HCT116 (cell line): Measurements from ENCODE around the gene TSEN34. TPM values are rescaled to one million over a fixed set of nuclear protein-coding genes. Genes with fewer than 3 reads are reported as not detected.
"Not testable (repeated sequence)": the region's sequence is repeated elsewhere in the genome, so short reads cannot be mapped to it uniquely, and the experiment has no call there.

Experiments used
- ATAC-seq: fragments of 200-7000 bp; cut with Tn5 transposase; 2 replicates; pipeline ENCODE4 v1.9.1; 2020; ENCODE audit warnings: mild to moderate bottlenecking, moderate library complexity
- BruUV-seq: library from RNA; stranded (reverse); fragments of 400-500 nt; replicated peaks from 2 replicates; lab custom pipeline; 2021; lab: Mats Ljungman, UMichigan
- CTCF ChIA-PET: fragments of 300-600 bp; sonication (Branson Sonifier 250); formaldehyde crosslinking; loops from one replicate; lab custom pipeline; 2021; ENCODE audit warnings: antibody characterized with exemption; lab: Charles Lee
- POLR2A ChIA-PET: fragments of 300-600, 350-600 bp; sonication (Branson Sonifier 250); formaldehyde crosslinking; loops from one replicate; lab custom pipeline; 2021; ENCODE audit warnings: antibody characterized with exemption; lab: Charles Lee
- RAD21 ChIA-PET, 2 experiments: fragments of 300-600 bp; sonication (Branson Sonifier 250); formaldehyde crosslinking; loops; one replicate each; lab custom pipeline; 2023; ENCODE audit warnings: low total read pairs in 2 of 2; ENCODE audit not compliant: uncharacterized antibody in 2 of 2, unreplicated experiment in 2 of 2, low non-redundant PET in 1 of 2; lab: Charles Lee
- DNase-seq: peaks from one replicate; pipeline ENCODE4 v3.0.0-alpha.2; 2010; ENCODE audit warnings: low read depth, low spot score
- H2AFZ ChIP-seq: fragments of 200-600 bp; shearing (Covaris generic), sonication (generic); 2 replicates; pipeline ENCODE4 v1.6.1; 2017; ENCODE audit warnings: low read depth, mixed run types, mixed read lengths, antibody characterized with exemption, low read length; ENCODE audit not compliant: poor library complexity, severe bottlenecking
- H3K27ac ChIP-seq: 2 replicates; pipeline ENCODE4 v1.5.1; 2012; ENCODE audit warnings: low read depth, low read length
- H3K27me3 ChIP-seq: fragments of 200-600 bp; sonication (generic); 2 replicates; pipeline ENCODE4 v1.6.1; 2016; ENCODE audit warnings: mixed run types, low read length, mixed read lengths; ENCODE audit not compliant: insufficient read depth
- H3K36me3 ChIP-seq, 2 experiments: fragments of 200-500 bp in 1 of 2; fragments of 200-600 bp in 1 of 2; sonication (Bioruptor generic) in 1 of 2; sonication (generic) in 1 of 2; 2 replicates each; pipeline versions ENCODE4 v1.5.1 to v1.6.1; 2014 to 2016; ENCODE audit warnings: low read length in 2 of 2, inconsistent platforms in 1 of 2, mixed read lengths in 1 of 2, mixed run types in 1 of 2; ENCODE audit not compliant: insufficient read depth in 2 of 2, control insufficient read depth in 1 of 2
- H3K4me1 ChIP-seq, 2 experiments: fragments of 200-600 bp in 1 of 2; sonication (generic) in 1 of 2; 2 replicates each; pipeline versions ENCODE4 v1.5.1 to v1.6.1; 2012 to 2017; ENCODE audit warnings: low read length in 2 of 2, inconsistent platforms in 1 of 2, mild to moderate bottlenecking in 1 of 2, mixed read lengths in 1 of 2, mixed run types in 1 of 2, moderate library complexity in 1 of 2; ENCODE audit not compliant: insufficient read depth in 2 of 2, control insufficient read depth in 1 of 2
- H3K4me2 ChIP-seq: fragments of 200-600 bp; sonication (generic); 2 replicates; pipeline ENCODE4 v1.6.1; 2017; ENCODE audit warnings: mixed run types, low read length, mixed read lengths
- H3K4me3 ChIP-seq, 2 experiments: fragments of 200-600 bp in 1 of 2; sonication (generic) in 1 of 2; replicated peaks in 1 of 2; 2 replicates each; pipeline ENCODE4 v1.5.1; 2011 to 2016; ENCODE audit warnings: low read length in 2 of 2, control low read depth in 1 of 2, low read depth in 1 of 2, mild to moderate bottlenecking in 1 of 2, mixed read lengths in 1 of 2, mixed run types in 1 of 2
- H3K79me2 ChIP-seq: fragments of 200-600 bp; sonication (generic); 2 replicates; pipeline ENCODE4 v1.6.1; 2017; ENCODE audit warnings: mild to moderate bottlenecking, mixed run types, low read length, moderate library complexity, mixed read lengths; ENCODE audit not compliant: insufficient read depth
- H3K9ac ChIP-seq: fragments of 200-600 bp; sonication (generic); 2 replicates; pipeline ENCODE4 v1.6.1; 2016; ENCODE audit warnings: low read length, mixed read lengths
- H3K9me2 ChIP-seq: fragments of 200-600 bp; sonication (generic), shearing (Covaris generic); 2 replicates; pipeline ENCODE4 v1.6.1; 2017; ENCODE audit warnings: mixed run types, mild to moderate bottlenecking, moderate library complexity; ENCODE audit not compliant: insufficient read depth
- H3K9me3 ChIP-seq, 2 experiments: fragments of 200-500 bp in 1 of 2; fragments of 200-600 bp in 1 of 2; sonication (Bioruptor generic) in 1 of 2; sonication (generic) in 1 of 2; 2 replicates each; pipeline ENCODE4 v1.6.1; 2014 to 2017; ENCODE audit warnings: low read length in 2 of 2, mixed read lengths in 2 of 2, inconsistent platforms in 1 of 2, low read depth in 1 of 2, mild to moderate bottlenecking in 1 of 2, mixed run types in 1 of 2, moderate library complexity in 1 of 2; ENCODE audit not compliant: control insufficient read depth in 1 of 2, insufficient read depth in 1 of 2
- H4K20me1 ChIP-seq: fragments of 200-600 bp; sonication (generic), shearing (Covaris generic); 2 replicates; pipeline ENCODE4 v1.6.1; 2017; ENCODE audit warnings: mixed run types, mild to moderate bottlenecking, moderate library complexity; ENCODE audit not compliant: insufficient read depth
- intact Hi-C: fragments of 100-400 bp; cut with micrococcal nuclease; formaldehyde crosslinking; loops from 2 replicates; pipeline ENCODE4 v1.10.0; 2022
- total RNA-seq: library from RNA; stranded (reverse); gene quantifications from one replicate; pipeline ENCODE4 v1.2.1, GENCODE V29; 2021; ENCODE audit not compliant: unreplicated experiment

TSEN34 gene
- total RNA-seq, 1 experiment from 2014 or later, result 99.9 TPM

DNA sequence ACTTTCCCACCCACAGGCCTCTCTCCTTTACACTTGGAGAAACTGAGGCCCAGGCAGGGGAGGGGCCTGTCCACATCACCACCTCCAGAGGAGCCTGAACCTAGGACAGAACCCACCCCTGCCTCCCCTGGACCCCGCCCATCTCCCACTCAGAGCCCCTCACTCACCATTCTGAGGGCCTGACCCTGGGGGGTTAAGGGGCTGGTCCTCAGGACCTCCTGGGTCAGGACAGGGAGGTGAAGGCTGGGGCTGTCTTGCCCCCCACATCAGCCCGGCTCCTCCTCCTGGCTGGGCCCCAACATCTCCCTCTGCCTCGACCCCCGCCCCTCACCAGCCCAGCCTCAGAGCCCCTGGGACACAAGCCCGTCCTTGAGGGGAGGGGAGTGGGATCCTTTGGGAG is 28.6 kb downstream of the TSEN34 start:
- RAD21 ChIA-PET, H3K9me2 ChIP-seq, H4K20me1 ChIP-seq, H3K36me3 ChIP-seq, H3K27me3 ChIP-seq, BruUV-seq, H3K9ac ChIP-seq, CTCF ChIA-PET, H2AFZ ChIP-seq, DNase-seq, H3K4me2 ChIP-seq, H3K79me2 ChIP-seq, H3K9me3 ChIP-seq, ATAC-seq, H3K4me3 ChIP-seq, H3K27ac ChIP-seq, intact Hi-C loops, POLR2A ChIA-PET, H3K4me1 ChIP-seq: not testable (repeated sequence)

DNA sequence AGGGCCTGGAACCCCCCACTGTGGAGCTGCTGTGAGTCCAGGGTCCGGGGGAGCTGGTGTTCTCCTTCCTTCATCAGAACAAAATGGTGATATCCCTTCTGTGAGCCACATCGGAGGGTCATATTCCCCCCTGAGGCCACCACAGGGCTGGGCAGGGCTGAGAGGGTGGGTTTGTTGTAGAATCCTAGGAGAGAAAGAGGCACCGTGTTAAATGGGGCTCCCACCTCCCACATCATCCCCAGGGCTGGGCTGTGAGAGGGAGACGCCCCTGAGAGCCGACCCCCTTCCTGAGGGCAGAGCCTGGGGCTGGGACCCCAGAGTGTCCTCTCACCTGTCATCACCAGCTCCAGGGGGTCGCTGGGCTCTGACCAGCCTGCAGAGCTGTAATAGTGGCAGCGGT is 30.8 kb downstream of the TSEN34 start:
- H3K79me2 ChIP-seq, CTCF ChIA-PET, H2AFZ ChIP-seq, H3K9me3 ChIP-seq, ATAC-seq, H3K27me3 ChIP-seq, H3K4me1 ChIP-seq, BruUV-seq, H4K20me1 ChIP-seq, RAD21 ChIA-PET, H3K36me3 ChIP-seq, H3K4me2 ChIP-seq, H3K9me2 ChIP-seq, H3K27ac ChIP-seq, intact Hi-C loops, H3K9ac ChIP-seq, H3K4me3 ChIP-seq, DNase-seq: not testable (repeated sequence)
- POLR2A ChIA-PET, result interaction anchor here (1.6 kb wide), 1 partner anchor 22 kb away, joined by 3 read pairs; no protein-coding TSS in a partner anchor

DNA sequence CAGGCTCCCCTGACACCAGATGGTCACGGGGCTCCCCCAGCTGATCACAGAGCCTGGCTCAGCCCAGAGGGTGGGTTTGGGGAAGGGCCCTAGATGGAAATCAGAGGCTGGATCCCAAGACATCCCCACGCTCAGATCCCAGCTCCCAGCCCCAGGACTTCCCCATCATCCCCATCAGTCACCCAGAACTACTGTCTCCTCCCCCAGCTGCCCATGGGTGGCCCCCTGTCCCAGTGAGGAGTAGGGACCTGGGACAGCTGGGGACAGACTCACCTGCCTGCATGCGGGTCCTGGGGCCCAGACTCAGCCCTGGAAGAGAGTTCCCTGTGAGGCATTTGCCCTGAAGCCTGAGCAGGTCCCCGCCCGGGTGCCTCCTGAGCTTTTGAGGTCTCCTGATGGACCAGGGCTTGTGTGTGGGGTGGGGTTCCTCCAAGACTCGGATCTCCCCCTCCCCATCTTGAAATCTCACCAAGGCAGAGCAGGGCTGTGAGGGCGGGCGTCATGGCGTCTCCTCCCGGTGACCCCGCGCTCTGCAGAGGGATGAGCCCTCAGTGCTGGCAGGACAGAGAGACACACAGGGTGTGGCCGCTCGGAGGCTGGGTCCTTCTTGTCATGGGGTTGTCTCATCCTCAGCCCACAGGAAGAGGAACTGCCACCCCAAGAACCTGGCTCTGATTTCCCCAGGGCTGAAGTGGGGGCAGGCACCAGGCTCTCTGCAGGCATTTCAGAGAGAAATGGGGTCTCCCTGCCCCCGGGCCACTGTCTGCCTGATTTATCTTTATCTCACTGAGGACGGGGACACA is 31.6 kb downstream of the TSEN34 start, which contains the start of gene LILRB3:
LILRB3 (minus strand) TSS at position 534 of the 803 bp plus-strand sequence; CDS start at position 503, 31 bp downstream.
- ATAC-seq, CTCF ChIA-PET: not testable (repeated sequence)

DNA sequence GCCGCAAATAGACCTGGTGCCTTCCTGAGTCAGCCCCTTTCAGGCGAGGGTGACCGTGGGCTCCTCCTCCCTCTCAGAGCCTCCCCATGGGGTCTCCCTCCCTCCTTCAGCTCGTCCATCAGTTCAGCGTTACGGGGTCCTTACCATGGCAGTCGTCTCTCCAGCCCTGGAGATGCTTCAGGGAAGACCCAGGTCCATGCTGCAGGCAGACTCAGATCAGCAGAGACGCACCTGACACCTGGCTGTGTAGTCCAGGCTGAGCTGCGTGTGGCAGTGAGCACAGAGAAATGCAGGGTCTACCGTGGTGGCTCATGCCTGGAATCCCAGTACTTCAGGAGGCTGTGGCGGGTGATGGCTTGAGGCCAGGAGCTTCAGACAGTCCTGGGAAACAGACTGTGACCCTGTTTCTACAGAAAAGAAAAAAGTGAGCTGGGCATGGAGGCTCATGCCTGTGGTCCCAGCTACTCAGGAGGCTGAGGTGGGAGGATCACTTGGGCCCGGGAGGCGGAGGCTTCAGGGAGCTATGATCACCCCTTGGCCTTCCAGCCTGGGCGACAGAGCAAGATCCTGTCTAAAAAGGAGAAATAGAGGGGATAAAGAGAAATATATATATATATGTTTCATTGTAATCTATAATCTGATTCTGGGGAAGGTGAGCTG is 32.3 kb downstream of the TSEN34 start:
- H3K27me3 ChIP-seq, DNase-seq, POLR2A ChIA-PET, H3K4me1 ChIP-seq, H3K9ac ChIP-seq, H3K79me2 ChIP-seq, RAD21 ChIA-PET, intact Hi-C loops, H3K36me3 ChIP-seq, H3K9me3 ChIP-seq, H4K20me1 ChIP-seq, CTCF ChIA-PET, BruUV-seq, H3K4me3 ChIP-seq, H2AFZ ChIP-seq, H3K4me2 ChIP-seq, H3K9me2 ChIP-seq, H3K27ac ChIP-seq: not testable (repeated sequence)
- peak; percentile 14; the same call in 1 of the 2 replicates for ATAC-seq

More for the DNA sequence above, 31.6 kb downstream of the TSEN34 start, which contains the start of gene LILRB3:
- H3K9me3 ChIP-seq, H3K36me3 ChIP-seq, intact Hi-C loops, H4K20me1 ChIP-seq, H3K9ac ChIP-seq, H3K27ac ChIP-seq, RAD21 ChIA-PET, H2AFZ ChIP-seq, H3K79me2 ChIP-seq, DNase-seq, H3K4me3 ChIP-seq, BruUV-seq, H3K9me2 ChIP-seq, H3K4me1 ChIP-seq, H3K4me2 ChIP-seq, H3K27me3 ChIP-seq: not testable (repeated sequence)
- POLR2A ChIA-PET, result interaction anchor here (1.6 kb wide), 1 partner anchor 23 kb away, joined by 3 read pairs; no protein-coding TSS in a partner anchor
